Colonic mucosa (tissue), 4 donors: ENCODE results near the gene KCNK3. TPM values are rescaled to one million over a fixed set of nuclear protein-coding genes. Genes with fewer than 3 reads are reported as not detected.

Experiments used
- DNase-seq: peaks from one replicate; pipeline ENCODE4 v3.0.0-alpha.2; 2020
- H3K27ac ChIP-seq: fragments of 200-600 bp; one replicate; pipeline ENCODE4 v1.8.0; 2021
- H3K27me3 ChIP-seq: fragments of 200-600 bp; one replicate; pipeline ENCODE4 v1.8.0; 2021
- H3K36me3 ChIP-seq: fragments of 200-600 bp; one replicate; pipeline ENCODE4 v1.8.0; 2021
- H3K4me1 ChIP-seq: fragments of 200-600 bp; one replicate; pipeline ENCODE4 v1.8.0; 2021; ENCODE audit warnings: mild to moderate bottlenecking
- H3K4me3 ChIP-seq: fragments of 200-600 bp; one replicate; pipeline ENCODE4 v1.8.0; 2021
- H3K9ac ChIP-seq, 2 donors: one replicate each; pipeline ENCODE4 v1.7.0; 2013; ENCODE audit warnings: control low read depth in 2 of 2, low read depth in 2 of 2, low read length in 2 of 2
- H3K9me3 ChIP-seq: fragments of 200-600 bp; one replicate; pipeline ENCODE4 v1.8.0; 2021
- intact Hi-C: fragments of 100-400 bp; cut with DNase I; formaldehyde crosslinking; loops from one replicate; pipeline ENCODE4 v1.14.1; 2022
- total RNA-seq, 2 donors: library from RNA; stranded (reverse); fragmentation: NEBNext Ultra II Directional in 1 of 2; extraction: Animal tissue kit (Norgen Biotek cat#: 25700) in 1 of 2; gene quantifications; one replicate each; pipeline ENCODE4 v1.2.1, GENCODE V29; 2021
- TF ChIP-seq, protein P1 (sequence below): fragments of 200-600 bp; IDR thresholded peaks from one replicate; pipeline ENCODE4 v1.8.0; 2022; ENCODE audit warnings: antibody characterized with exemption, mild to moderate bottlenecking
- donor health status: healthy.
- donor health status: DM: no; HTN: no; CAD: no.
- donor health status: DM: no; HTN: no; CAD: no.

Gene KCNK3
- total RNA-seq, 2 donors from 2014 or later: 1.2 to 1.5 TPM

DNA sequence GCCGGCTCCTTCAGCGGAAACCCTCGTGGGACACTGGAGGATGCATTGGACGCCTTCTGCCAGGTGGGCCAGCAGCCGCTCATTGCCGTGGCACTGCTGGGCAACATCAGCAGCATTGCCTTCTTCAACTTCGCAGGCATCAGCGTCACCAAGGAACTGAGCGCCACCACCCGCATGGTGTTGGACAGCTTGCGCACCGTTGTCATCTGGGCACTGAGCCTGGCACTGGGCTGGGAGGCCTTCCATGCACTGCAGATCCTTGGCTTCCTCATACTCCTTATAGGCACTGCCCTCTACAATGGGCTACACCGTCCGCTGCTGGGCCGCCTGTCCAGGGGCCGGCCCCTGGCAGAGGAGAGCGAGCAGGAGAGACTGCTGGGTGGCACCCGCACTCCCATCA is 85.6 kb downstream of the KCNK3 start:
- H3K27me3 ChIP-seq: no peaks in the 10 kb centered on the region
- intact Hi-C loops: no loop called here
- H3K9ac ChIP-seq: no peak overlapping the region
- no peak overlapping the region for H3K4me3 ChIP-seq
- no peak for DNase-seq
- no peaks in the 10 kb centered on the region for H3K9me3 ChIP-seq
- H3K4me1 ChIP-seq: peaks cover 4% of the 10 kb centered on the region
- H3K36me3 ChIP-seq: no peaks in the 10 kb centered on the region
- TF ChIP-seq, protein P1, sequence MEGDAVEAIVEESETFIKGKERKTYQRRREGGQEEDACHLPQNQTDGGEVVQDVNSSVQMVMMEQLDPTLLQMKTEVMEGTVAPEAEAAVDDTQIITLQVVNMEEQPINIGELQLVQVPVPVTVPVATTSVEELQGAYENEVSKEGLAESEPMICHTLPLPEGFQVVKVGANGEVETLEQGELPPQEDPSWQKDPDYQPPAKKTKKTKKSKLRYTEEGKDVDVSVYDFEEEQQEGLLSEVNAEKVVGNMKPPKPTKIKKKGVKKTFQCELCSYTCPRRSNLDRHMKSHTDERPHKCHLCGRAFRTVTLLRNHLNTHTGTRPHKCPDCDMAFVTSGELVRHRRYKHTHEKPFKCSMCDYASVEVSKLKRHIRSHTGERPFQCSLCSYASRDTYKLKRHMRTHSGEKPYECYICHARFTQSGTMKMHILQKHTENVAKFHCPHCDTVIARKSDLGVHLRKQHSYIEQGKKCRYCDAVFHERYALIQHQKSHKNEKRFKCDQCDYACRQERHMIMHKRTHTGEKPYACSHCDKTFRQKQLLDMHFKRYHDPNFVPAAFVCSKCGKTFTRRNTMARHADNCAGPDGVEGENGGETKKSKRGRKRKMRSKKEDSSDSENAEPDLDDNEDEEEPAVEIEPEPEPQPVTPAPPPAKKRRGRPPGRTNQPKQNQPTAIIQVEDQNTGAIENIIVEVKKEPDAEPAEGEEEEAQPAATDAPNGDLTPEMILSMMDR: no peak
- no peak overlapping the region for H3K27ac ChIP-seq

- Histone ChIP-seq H3K27ac (no peak overlapping the region), H3K27me3 (no peaks in the 10 kb centered on the region), H3K9me3 (no peaks in the 10 kb centered on the region), H3K4me3 (no peak overlapping the region), H3K36me3 (no peaks in the 10 kb centered on the region), H3K4me1 (peaks cover 4% of the 10 kb centered on the region), H3K9ac (no peak overlapping the region)
- TF ChIP-seq, protein P1: no peak
- intact Hi-C loops: no loop called here
- DNase-seq: no peak
These were observed 86.0 kb downstream of the KCNK3 start for GRCh38 chr2:26778507-26778906.

- Histone ChIP-seq H3K4me1 (peaks cover 4% of the 10 kb centered on the region), H3K27me3 (no peaks in the 10 kb centered on the region), H3K9me3 (no peaks in the 10 kb centered on the region), H3K36me3 (no peaks in the 10 kb centered on the region), H3K9ac (no peak overlapping the region), H3K4me3 (no peak overlapping the region), H3K27ac (no peak overlapping the region)
- no peak for DNase-seq
- intact Hi-C loops: no loop called here
- TF ChIP-seq, protein P1: no peak
These were observed 87.8 kb downstream of the KCNK3 start for GRCh38 chr2:26780203-26780760.

Other genes with a start within 250 kb of the KCNK3 start
- not detected for gene OTOF, start 214.6 kb upstream of the KCNK3 start, total RNA-seq
- not detected for gene CIB4, start 51.4 kb upstream of the KCNK3 start, total RNA-seq
- gene SLC35F6, start 71.6 kb downstream of the KCNK3 start, total RNA-seq: 10 to 100 TPM; 24.8 to 29.1 TPM
- 10 to 100 TPM in 1 of 2 donors, 1 to 10 TPM in 1; 6.5 to 22.7 TPM for gene CENPA, start 93.3 kb downstream of the KCNK3 start, total RNA-seq
- under 1 TPM; 0.24 to 0.35 TPM for gene DPYSL5, start 155.4 kb downstream of the KCNK3 start, total RNA-seq